Subcutaneous preadipocyte (primary cell): Measurements from ENCODE around the gene TRPV6. TPM values are rescaled to one million over a fixed set of nuclear protein-coding genes. Genes with fewer than 3 reads are reported as not detected.

Experiments used
- total RNA-seq: library from RNA; depleted of rRNA; stranded (reverse); fragments of >200 nt; gene quantifications from 2 replicates; pipeline ENCODE4 v1.2.3, GENCODE V29; 2012

The TRPV6 gene
- total RNA-seq, result not detected in 2 replicates

GRCh38 chr7:142885311-142886230 is at the start of gene TRPV6:
TSS of gene TRPV6 (minus strand) at chr7:142885745.

GRCh38 chr7:142933624-142934023 is 48.1 kb upstream of the TRPV6 start, which contains the start of gene TRPV5:
TSS of gene TRPV5 (minus strand) at chr7:142933746. CDS start at chr7:142933459, 287 bp downstream.

GRCh38 chr7:142854372-142855113 is 31.0 kb downstream of the TRPV6 start, which contains the start of gene EPHB6:
TSS of gene EPHB6 (plus strand) at chr7:142855076. CDS start at chr7:142863228, 8,152 bp downstream.

Other genes with a start within 250 kb of the TRPV6 start
- not detected in 2 replicates for gene PRSS1, start 136.3 kb downstream of the TRPV6 start, total RNA-seq
- not detected in 2 replicates for gene PRSS2, start 114.8 kb downstream of the TRPV6 start, total RNA-seq
- 3.1 and 12.1 TPM in 2 replicates for gene EPHB6, start 30.7 kb downstream of the TRPV6 start, total RNA-seq
- not detected in 2 replicates for gene TRPV5, start 48.0 kb upstream of the TRPV6 start, total RNA-seq
- not detected in 2 replicates for gene LLCFC1, start 53.7 kb upstream of the TRPV6 start, total RNA-seq
- not detected in 2 replicates for gene KEL, start 76.6 kb upstream of the TRPV6 start, total RNA-seq
- not detected in 2 replicates for gene OR9A2, start 141.4 kb upstream of the TRPV6 start, total RNA-seq
- gene OR6V1, start 166.6 kb upstream of the TRPV6 start, total RNA-seq, result not detected in 2 replicates
- gene PIP, start 246.3 kb upstream of the TRPV6 start, total RNA-seq, result not detected in 2 replicates